ENCODE measurements around the gene POR. TPM values are rescaled to one million over a fixed set of nuclear protein-coding genes. Genes with fewer than 3 reads are reported as not detected.

The POR gene
- total RNA-seq, 2 experiments from 2014 or later: 52.0 to 57.6 TPM

DNA sequence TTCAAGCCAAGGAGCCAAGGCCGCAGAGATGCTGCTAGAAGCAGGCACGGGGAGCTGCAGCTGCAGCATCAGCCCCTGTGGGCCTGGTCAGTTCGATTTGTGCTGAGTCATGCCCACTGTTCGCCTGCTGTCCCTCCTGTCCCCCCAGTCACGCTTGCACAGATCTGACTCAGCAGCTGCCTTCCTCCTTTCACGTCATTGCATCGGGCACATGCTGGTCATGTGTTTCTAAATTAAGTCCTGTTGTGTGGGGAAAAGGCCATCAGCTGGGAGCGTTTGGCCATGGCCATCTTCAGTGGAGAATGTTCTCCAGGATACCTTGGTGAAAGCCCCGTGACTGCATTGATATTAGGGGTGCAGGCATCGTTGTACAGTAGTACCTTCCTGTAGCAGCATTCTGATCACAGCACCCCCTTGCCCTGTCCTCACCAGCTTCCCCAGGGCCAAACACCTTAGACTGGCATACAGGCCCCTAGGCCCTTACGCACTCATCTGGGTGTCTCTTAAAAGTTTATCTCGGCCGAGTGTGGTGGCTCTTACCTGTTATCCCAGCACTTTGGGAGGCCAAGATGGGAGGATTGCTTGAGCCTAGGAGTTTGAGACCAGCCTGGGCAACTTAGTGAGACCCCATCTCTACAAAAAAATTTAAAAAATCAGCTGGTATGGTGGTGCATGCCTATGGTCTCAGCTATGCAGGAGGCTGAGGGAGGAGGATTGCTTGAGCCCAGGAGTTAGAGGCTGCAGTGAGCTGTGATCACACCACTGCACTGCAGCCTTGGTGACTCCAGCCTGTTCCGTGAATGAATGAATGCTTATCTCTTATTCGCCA is 23.2 kb downstream of the POR start:
- CTCF ChIA-PET: no interaction called here
- Mint-ChIP-seq H3K4me1 (no peaks in the 10 kb centered on the region), H3K27me3 (no peaks in the 10 kb centered on the region), H3K27ac (no peak overlapping the region), H3K36me3 (no peaks in the 10 kb centered on the region), H3K4me3 (no peak overlapping the region), H3K9me3 (ENCODE audit: low read depth) (no peaks in the 10 kb centered on the region)
- DNase-seq: no peak
- no peak for ATAC-seq

DNA sequence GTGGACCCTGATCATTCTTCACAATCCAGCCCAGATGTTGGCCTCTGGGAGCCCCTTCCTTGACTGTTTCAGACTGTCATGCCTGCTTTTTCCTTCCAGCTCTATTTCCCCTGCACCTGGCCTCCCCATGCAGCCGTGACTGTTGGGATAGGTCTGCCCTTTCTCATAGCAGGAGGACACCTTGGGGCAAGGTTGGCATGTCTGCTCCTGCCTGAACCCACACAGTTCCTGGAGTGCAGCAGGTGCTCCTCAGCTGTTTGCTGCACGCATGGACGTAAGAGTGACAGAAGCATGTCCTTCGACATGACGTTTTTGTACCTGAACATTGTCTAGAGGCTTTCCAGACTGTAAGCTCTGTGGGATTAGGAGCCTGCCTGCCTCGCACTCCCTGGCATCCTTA is 24.0 kb downstream of the POR start:
- Mint-ChIP-seq H3K9me3 (ENCODE audit: low read depth) (no peaks in the 10 kb centered on the region), H3K27me3 (no peaks in the 10 kb centered on the region), H3K4me3 (no peak overlapping the region), H3K36me3 (no peaks in the 10 kb centered on the region), H3K27ac (no peak overlapping the region), H3K4me1 (no peaks in the 10 kb centered on the region)
- ATAC-seq: no peak
- no peak for DNase-seq
- CTCF ChIA-PET: no interaction called here

DNA sequence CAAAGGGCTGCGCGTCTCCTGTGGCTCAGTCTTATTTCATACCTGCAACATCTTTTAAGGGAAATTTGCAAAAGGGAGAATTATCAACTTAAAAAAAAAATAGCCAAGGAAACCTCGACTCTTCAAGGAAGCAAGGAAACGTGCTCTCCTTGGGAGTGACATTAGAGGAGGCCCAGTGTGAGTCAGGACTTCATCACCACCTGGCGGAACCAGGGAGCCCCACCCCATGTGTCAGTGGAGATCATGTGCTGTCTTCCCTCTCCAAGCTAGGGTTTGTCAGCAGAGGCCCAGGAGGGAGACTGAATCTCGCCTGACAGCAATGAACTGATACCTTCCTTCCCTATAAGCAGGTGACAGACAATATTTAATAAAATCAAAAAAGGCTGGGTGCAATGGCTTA is 28.9 kb downstream of the POR start:
- ATAC-seq: no peak
- no peak overlapping the region for H3K4me3 Mint-ChIP-seq
- CTCF ChIA-PET: no interaction called here

DNA sequence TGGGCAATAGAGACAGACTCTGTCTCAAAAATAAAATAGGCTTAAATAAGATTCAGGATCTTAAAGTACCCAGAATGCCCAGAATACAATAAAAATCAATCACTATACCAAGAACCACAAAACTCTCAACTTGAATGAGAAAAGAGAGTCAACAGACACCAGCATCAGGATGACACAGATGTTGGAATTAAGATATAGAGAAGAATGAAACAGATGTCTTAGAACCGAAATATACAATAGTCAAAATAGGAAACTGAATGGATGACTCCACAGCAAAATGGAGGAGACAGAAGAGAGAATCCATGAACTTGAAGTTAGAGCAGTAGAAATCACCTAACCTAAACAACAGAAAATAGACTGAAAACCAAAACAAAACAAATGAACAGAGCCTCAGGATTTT is 29.6 kb downstream of the POR start:
- ATAC-seq (no peak), DNase-seq (no peak)
- H3K9me3 Mint-ChIP-seq (ENCODE audit: low read depth): no peaks in the 10 kb centered on the region
- H3K27ac Mint-ChIP-seq: no peak overlapping the region
- peaks cover 17% of the 10 kb centered on the region for H3K4me1 Mint-ChIP-seq
- H3K36me3 Mint-ChIP-seq: no peaks in the 10 kb centered on the region
- H3K27me3 Mint-ChIP-seq: no peaks in the 10 kb centered on the region
- CTCF ChIA-PET: no interaction called here
- H3K4me3 Mint-ChIP-seq: no peak overlapping the region

More for the DNA sequence above, 28.9 kb downstream of the POR start:
- Mint-ChIP-seq H3K4me1 (peaks cover 17% of the 10 kb centered on the region), H3K36me3 (no peaks in the 10 kb centered on the region), H3K9me3 (ENCODE audit: low read depth) (no peaks in the 10 kb centered on the region), H3K27ac (no peak overlapping the region), H3K27me3 (no peaks in the 10 kb centered on the region)
- DNase-seq: no peak

DNA sequence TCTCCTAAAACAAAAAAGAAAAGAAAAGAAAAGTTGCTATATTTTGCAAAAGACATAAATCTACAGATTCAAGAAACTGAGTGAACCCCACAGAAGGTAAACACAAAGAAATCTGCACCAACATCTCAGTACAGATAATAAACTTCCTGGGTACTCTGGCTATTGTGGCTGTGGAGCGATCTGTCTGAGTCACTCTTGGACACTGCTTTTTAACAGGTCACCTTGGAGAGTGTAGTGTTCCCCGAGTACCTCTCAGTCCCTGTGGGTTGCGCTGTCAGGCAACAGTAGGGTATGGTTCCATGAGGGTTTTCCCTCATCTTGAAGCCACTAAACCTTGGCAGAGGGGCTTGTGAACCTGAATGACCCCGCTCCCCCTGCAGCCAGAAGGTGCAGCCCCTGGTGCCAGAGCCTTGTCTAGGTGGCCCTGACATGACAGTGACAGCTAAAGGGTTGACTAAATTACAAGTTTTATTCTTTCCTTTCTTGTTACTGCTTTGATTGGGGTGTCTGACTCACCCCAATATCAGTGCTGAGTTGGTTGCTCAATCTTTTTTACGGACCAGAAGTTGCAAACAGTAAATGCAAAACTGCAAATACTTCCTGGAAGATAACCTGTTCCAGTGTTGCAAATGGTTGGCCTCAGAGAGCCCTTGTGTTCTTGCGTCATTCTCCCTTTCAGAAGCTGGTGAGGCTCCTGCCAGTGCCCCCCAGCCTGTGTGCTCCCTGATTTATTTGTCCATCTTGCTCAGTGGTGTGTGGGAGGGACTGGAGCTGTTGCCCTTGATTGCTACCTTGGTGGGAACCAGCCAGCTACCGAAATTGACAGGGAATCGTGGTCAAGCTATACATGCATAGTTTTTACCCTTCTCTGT is 30.6 kb downstream of the POR start:
- H3K36me3 Mint-ChIP-seq: no peaks in the 10 kb centered on the region
- peaks cover 17% of the 10 kb centered on the region for H3K4me1 Mint-ChIP-seq
- CTCF ChIA-PET: no interaction called here
- no peaks in the 10 kb centered on the region for H3K27me3 Mint-ChIP-seq
- H3K9me3 Mint-ChIP-seq (ENCODE audit: low read depth): no peaks in the 10 kb centered on the region
- ATAC-seq (peak; percentile 45), DNase-seq (no peak)
- H3K27ac Mint-ChIP-seq: no peak overlapping the region
- no peak overlapping the region for H3K4me3 Mint-ChIP-seq

DNA sequence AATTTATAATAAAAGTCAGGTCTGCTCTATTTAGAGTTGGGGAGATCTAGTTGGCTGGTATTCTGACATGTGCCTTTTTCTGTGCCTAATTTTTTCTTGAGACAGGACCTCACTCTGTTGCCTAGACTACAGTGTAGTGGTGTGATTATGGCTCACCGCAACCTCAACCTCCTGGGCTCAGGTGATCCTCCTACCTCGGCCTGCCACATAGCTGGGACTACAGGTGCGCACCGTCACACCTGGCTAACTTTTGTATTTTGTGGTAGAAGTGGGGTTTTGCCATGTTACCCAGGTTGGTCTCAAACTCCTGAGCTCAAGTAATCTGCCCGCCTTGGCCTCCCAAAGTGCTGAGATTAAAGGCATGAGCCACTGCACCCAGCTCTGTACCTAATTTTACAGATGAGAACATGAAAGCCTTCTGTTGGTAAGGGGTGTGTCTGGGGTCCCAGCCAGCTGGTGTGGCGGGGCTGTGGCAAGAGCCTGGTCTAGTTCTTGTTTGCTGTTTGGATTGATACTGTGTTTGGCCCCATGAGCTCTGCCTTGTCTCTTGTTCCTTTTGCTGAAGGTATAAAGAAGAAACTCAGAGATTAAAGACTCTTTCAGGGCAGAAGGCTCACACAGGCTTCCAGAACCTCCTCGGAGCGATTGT is 31.4 kb downstream of the POR start:
- Mint-ChIP-seq H3K4me3 (no peak overlapping the region), H3K36me3 (no peaks in the 10 kb centered on the region), H3K4me1 (peaks cover 17% of the 10 kb centered on the region), H3K9me3 (ENCODE audit: low read depth) (no peaks in the 10 kb centered on the region), H3K27me3 (no peaks in the 10 kb centered on the region), H3K27ac (no peak overlapping the region)
- ATAC-seq (no peak), DNase-seq (no peak)
- CTCF ChIA-PET: no interaction called here

DNA sequence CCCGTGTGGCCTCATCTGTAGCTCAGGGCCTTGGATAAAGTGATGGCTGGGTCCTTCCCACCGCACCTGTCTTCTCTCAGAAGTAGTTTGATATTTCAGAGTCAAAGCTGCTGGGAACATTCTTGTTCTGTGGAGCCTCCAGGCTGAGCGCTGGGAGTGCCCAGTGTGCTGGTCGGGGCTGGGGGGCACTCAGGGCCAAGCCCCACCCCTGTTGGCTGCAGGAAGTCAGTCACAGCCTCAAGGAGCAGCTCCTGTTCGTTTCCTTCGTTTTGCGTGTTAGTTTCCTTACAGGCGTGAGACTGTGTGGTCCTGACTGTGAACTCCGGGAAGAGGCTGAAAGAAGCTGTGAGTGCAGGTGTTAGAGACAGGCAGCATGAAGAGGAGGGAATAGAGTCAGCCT is 33.2 kb downstream of the POR start:
- no peak for ATAC-seq
- H3K27me3 Mint-ChIP-seq: no peaks in the 10 kb centered on the region
- H3K9me3 Mint-ChIP-seq (ENCODE audit: low read depth): no peaks in the 10 kb centered on the region
- H3K4me3 Mint-ChIP-seq: no peak overlapping the region
- H3K4me1 Mint-ChIP-seq: peaks cover 17% of the 10 kb centered on the region
- H3K36me3 Mint-ChIP-seq: no peaks in the 10 kb centered on the region
- CTCF ChIA-PET: no interaction called here
- H3K27ac Mint-ChIP-seq: no peak overlapping the region
- DNase-seq: no peak

DNA sequence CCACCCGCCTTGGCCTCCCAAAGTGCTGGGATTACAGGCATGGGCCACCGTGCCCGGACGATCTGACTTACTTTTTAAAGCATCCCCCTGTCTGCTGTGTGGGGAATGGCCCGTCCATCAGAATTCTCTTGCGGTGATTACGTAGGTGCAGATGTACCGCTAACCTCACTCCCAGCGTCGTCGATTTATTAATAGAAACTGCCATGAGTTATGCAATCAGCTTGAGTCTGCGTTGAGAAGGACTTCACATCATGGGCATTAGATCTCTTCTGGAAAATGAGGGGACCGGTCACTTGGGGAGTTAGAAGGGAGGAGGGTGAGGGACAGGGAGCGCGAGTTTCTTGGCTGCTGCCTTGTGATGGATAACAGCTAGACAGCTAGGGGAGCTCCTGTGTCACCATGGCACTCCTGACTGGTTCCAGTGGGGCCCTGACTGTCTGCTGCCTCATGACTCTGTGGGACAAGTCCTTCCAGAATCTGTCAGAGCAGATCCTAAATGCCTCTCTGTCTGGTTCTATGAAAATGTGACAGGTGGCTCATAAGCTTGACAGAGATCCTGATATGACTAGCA is 35.2 kb downstream of the POR start:
- Mint-ChIP-seq H3K27me3 (no peaks in the 10 kb centered on the region), H3K27ac (no peak overlapping the region), H3K9me3 (ENCODE audit: low read depth) (no peaks in the 10 kb centered on the region), H3K4me3 (no peak overlapping the region), H3K4me1 (peaks cover 10% of the 10 kb centered on the region), H3K36me3 (no peaks in the 10 kb centered on the region)
- CTCF ChIA-PET: interaction anchor here (0.7 kb wide), 1 partner anchor 23 kb away, joined by 4 read pairs; no protein-coding TSS in a partner anchor
- DNase-seq: no peak
- ATAC-seq: no peak

DNA sequence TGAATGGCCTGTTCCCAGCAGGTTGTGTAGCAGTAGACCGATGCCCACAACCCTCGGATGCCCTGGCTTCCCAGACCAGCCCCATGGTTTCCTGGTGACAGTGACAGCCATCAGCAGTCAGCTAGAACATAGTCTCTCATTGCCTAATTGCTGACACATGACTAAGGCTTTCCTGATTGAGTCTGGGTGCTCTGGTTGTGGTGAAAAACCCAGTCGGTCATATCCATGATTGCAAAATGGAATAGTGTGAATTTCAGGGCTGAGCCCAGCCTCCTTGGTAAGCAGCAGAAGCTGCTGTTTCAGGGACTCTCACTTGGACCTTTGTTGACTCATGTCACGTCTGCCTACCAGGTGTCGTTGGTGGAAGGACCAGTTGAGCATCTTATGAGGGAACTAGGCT is 36.6 kb downstream of the POR start:
- ATAC-seq: no peak
- Mint-ChIP-seq H3K9me3 (ENCODE audit: low read depth) (no peaks in the 10 kb centered on the region), H3K36me3 (no peaks in the 10 kb centered on the region), H3K4me1 (no peaks in the 10 kb centered on the region), H3K4me3 (no peak overlapping the region), H3K27me3 (no peaks in the 10 kb centered on the region), H3K27ac (no peak overlapping the region)
- CTCF ChIA-PET: no interaction called here
- DNase-seq: no peak

DNA sequence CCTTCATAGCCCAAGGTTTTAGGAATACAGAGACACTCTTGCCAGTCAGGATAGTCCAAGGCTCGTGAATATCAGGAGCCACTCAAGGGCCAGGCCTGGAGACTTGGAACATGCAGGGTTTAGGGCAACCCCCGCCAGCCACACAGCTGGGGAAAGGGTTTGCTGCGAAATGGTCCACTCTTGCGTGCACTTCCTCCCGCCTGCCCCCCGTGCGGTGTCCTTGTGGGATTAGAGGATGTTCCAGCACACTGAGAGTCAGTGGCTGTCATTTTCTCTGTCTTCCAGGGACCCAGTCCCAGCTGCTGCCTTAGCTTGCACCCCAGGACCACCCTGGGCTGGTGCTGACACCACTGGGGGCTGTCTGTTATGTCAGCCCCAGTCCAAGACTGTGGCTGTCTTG is 38.5 kb downstream of the POR start:
- Mint-ChIP-seq H3K27ac (no peak overlapping the region), H3K27me3 (no peaks in the 10 kb centered on the region), H3K36me3 (peaks cover 3% of the 10 kb centered on the region), H3K4me1 (no peaks in the 10 kb centered on the region), H3K9me3 (ENCODE audit: low read depth) (no peaks in the 10 kb centered on the region), H3K4me3 (no peak overlapping the region)
- CTCF ChIA-PET: no interaction called here
- DNase-seq (no peak), ATAC-seq (no peak)

DNA sequence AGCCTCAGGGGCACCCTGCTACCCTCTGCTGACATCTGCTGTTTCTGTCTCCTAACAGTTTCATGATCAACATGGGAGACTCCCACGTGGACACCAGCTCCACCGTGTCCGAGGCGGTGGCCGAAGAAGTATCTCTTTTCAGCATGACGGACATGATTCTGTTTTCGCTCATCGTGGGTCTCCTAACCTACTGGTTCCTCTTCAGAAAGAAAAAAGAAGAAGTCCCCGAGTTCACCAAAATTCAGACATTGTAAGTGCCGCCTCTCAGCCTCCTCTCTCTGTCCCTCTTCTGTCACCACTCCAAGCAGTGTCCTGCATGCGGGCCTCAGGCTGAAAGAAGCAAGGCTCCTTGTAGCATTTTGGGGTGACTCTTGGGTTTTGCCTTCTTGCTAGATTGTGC is 39.0 kb downstream of the POR start:
- DNase-seq (no peak), ATAC-seq (no peak)
- Mint-ChIP-seq H3K27me3 (no peaks in the 10 kb centered on the region), H3K36me3 (peaks cover 3% of the 10 kb centered on the region), H3K4me1 (no peaks in the 10 kb centered on the region), H3K4me3 (no peak overlapping the region), H3K27ac (no peak overlapping the region), H3K9me3 (ENCODE audit: low read depth) (no peaks in the 10 kb centered on the region)
- CTCF ChIA-PET: no interaction called here

DNA sequence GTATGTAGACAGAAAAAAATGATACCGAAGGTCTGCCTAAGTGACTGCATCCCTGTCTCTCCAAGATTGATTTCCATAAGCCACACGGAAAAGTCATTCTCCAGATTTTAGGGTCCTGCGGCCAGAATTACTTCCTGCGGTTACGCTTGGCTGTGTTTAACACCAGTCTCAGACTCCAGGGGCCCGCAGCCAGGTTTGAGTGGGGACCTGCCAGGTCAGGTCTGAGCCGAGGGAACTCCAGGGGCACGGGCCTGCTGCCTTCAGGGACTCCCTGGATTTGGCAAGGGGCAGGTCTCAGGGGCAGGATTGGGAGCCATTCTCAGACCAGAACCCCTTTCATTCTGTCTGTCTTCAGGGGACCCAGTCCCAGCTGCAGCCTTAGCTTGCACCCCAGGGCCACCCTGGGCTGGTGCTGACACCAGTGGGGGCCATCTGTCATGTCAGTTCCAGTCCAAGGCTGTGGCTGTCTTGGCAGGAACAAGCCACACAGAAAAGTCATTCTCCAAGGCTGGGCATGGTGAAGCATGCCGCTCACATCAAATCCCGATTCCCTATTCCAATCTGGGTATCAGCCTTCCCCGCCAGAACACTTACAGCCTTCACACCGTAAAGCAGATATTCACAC is 40.5 kb downstream of the POR start:
- DNase-seq: no peak
- peaks cover 3% of the 10 kb centered on the region for H3K36me3 Mint-ChIP-seq
- no peak overlapping the region for H3K27ac Mint-ChIP-seq
- H3K4me3 Mint-ChIP-seq: no peak overlapping the region
- H3K9me3 Mint-ChIP-seq (ENCODE audit: low read depth): no peaks in the 10 kb centered on the region
- H3K27me3 Mint-ChIP-seq: no peaks in the 10 kb centered on the region
- CTCF ChIA-PET: no interaction called here
- H3K4me1 Mint-ChIP-seq: no peaks in the 10 kb centered on the region
- no peak for ATAC-seq

DNA sequence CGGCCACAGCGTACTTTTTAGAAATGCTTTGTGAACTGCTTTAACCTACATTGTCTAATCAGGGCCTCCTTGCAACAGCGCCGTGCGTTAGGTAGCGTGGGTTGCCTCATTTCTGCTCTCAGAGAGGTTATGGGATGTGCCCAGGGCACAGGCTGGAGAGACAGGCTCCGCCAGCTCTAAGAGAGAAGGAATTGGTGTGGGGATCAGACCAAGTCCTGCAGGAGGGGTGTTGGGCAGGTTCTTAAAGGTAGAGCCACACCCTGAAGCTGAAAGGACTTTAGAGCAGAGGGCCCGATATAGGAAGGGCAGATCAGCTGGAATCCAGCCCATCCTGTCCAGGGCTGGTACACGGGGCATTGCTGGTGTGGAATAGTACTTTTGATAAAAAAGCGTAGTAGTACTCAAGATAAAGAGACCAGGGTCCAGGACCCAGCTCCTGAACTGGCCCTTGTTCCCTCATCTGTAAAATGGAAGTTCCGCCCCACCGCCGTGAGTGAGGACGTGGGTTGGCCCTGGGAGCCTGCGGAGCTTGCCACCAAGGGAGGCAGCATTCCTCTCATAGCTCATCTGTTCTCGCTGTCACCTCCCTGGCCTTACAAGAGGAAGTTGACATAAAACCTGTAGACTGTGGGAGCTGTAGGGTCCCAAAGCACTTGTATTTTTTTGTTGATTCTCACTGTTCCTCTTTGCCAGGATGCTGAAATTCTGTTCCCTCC is 42.2 kb downstream of the POR start:
- H3K27me3 Mint-ChIP-seq: no peaks in the 10 kb centered on the region
- ATAC-seq (no peak), DNase-seq (no peak)
- H3K27ac Mint-ChIP-seq: no peak overlapping the region
- H3K4me1 Mint-ChIP-seq: no peaks in the 10 kb centered on the region
- H3K36me3 Mint-ChIP-seq: peaks cover 3% of the 10 kb centered on the region
- CTCF ChIA-PET: no interaction called here
- H3K4me3 Mint-ChIP-seq: no peak overlapping the region
- H3K9me3 Mint-ChIP-seq (ENCODE audit: low read depth): no peaks in the 10 kb centered on the region

All from activated CD8-positive, alpha-beta memory T cell treated with anti-CD3 and anti-CD28 coated beads, Interleukin-2, amount 10 ng/mL, durations not matched to agents 7 days and 5 days (primary cell).